HT1080 (cell line): ENCODE data around the gene FHDC1. TPM values are rescaled to one million over a fixed set of nuclear protein-coding genes. Genes with fewer than 3 reads are reported as not detected.

Experiments
- DNase-seq: peaks from one replicate; pipeline ENCODE4 v3.0.0-alpha.2; 2015; ENCODE audit warnings: low read depth
- total RNA-seq: library from RNA; depleted of rRNA; stranded (reverse); fragments of >200 nt; shearing (Covaris generic); gene quantifications from 2 replicates; pipeline ENCODE4 v1.2.3, GENCODE V29; 2014

The FHDC1 gene
- total RNA-seq, 1 experiment from 2014 or later, result 0.23 TPM

GRCh38 chr4:153004081-153004850 is 68.1 kb downstream of the FHDC1 start:
- no peak for DNase-seq

- DNase-seq, result no peak
Measured at GRCh38 chr4:153005899-153006381, 69.8 kb downstream of the FHDC1 start.

DNA sequence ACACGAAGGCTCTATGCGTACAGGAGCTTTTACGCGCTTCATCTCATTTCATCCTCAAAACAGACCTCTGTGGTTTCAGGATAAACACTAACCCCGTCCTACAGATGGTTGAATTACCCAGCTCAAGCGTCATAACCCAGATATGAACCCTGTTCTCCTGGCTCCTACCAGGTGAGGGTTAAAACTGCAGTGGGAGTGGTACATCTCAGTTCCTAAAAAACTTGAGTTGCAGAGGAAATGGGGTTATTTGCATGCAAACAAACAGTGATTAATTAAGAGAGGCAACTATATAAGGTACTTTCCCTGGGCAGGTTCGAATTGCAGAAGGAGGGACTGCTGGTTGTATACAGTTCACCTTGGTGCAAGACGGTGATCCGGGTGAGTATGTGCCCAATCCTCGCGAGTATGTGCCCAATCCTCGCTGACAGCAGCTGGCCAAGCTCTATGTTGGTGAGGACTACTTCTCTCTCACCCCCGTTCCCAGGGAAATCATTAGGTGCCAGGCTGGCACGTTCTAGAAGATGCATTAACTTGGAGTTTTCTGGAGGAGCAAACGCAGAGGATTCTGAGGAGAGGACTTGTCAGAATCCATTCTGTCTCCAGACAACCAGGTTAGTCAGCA is 72.6 kb downstream of the FHDC1 start:
- no peak for DNase-seq

DNA sequence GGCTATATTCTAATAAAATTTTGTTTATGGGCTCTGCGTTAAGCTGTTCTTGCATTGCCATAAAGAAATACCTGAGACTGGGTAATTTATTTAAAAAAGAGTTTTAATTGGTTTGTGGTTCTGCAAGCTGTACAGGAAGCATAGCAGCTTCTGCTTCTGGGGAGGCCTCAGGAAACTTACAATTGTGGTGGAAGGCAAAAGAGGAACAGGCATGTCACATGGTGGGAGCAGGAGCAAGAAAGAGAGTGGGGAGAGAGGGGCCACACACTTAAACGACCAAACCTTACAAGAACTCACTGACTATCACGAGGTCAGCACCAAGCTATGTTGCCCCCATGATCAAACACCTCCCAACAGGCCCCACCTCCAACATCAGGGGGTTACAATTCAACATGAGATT is 74.0 kb downstream of the FHDC1 start:
- DNase-seq, result no peak

- DNase-seq, result peak; percentile 8
Measured at GRCh38 chr4:153013202-153013977, 77.3 kb downstream of the FHDC1 start.

DNA sequence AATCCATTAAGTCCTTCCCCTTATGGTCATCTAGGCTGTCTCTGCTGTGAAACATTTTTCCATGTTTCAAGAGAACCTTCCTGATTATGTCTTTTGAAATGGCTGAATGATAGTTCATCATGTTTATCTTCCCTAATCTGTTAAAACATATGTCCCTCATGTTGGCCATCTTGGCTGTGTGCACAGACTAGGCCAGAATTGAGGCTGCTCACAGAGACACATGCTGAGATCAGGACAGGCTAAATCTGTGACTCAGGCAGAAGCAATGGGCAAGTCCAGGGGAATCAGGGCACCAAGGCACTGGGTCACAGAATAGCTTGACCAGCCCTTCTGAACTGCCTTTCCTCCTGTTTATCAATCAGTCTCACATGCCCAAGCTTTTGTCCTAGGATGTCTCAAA is 78.3 kb downstream of the FHDC1 start:
- no peak for DNase-seq

DNA sequence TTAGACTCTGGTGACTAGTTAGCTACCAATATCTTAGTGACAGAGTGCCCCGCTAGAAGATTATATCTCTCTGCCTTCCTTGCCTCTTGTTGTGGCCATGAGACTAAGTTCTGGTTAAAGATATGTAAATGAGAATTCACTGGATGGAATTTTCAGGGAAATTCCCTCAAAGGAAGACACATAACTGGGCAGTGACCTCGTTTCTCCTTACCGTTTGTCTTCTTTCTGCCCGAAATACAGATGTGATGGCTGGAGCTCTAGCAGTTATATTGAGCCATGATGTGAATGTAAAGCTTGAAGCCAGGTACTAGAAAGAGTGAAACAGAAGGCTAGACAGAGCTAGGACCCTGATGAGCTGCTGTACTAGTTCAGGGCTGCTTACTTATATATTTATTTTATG is 80.5 kb downstream of the FHDC1 start:
- no peak for DNase-seq

GRCh38 chr4:153018031-153018430 is 81.9 kb downstream of the FHDC1 start:
- no peak for DNase-seq

DNA sequence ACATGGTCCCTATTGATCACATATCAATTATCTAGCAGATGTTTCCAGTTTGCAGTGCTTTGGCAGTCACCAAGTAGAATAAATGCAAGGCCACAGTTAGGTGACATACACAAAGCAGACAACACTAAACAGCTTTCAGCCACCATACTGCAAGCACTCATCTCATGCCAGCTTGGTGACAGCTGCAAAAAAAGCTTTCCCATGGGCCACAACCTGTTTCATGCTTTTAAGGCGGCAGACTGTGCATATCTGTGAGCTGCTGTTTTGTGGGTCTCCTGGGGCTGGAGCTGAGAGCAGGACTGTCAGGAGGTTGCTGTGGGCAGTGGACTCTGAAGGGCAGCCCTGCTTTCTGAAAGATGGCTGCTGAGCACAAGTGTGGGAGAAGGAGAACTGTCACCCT is 82.6 kb downstream of the FHDC1 start:
- no peak for DNase-seq

DNA sequence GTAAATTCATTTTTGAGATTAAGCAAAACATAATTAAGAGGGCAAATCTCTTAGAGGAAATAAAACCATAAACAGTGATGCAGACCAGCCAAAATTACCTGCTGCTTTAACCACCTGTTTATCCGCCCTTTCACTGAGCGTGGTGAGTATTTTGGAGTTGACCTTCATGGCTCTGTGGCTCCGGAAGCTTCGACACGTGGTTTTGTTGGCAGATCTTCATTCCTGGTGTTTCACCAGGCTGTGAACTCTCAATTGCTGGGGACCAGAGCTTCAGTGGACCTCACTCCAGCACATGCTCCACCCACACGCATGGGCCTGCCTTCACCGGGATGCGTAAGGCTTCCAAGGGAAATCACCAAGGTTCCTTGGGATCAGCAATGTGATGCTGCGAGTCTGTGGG is 83.8 kb downstream of the FHDC1 start:
- no peak for DNase-seq

DNA sequence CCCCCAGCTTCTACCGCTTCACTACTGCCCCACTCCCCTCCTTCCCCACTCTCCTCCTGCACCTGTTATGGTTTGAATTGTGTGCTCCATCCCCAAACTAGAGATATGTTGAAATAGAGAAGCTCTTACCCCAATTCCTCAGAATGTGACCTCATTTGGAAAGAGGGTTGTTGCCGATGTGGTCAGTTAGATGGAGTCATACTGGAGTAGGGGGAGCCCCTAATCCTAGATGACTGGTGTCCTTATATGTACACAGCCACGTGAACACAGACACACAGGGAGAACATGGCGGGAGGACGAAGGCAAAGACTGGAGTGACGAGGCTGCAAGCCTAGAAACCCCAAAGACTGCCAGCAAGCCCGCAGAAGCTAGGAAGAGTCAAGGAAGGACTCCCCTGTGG is 84.3 kb downstream of the FHDC1 start:
- DNase-seq, result no peak

DNA sequence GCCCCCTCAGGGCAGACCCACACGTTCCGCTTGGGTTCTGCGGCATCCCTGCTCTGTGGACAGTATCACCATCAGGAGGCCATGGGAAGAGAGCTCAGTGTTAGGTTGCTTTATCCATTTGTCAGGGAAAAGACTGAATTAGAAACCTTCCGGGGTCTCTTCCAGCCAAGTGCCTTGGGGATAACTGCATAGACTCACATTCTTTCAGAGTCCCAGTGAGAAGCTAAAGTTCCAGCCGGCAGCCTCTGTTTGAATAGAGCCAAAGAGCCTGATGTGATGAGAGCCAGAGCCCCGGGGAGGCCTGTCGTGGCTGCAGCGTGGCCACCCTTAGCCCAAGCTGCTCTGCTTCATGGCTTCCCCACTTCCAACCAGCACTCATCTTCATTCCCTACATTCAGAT is 85.2 kb downstream of the FHDC1 start:
- DNase-seq, result no peak

- no peak for DNase-seq
Measured at GRCh38 chr4:153022241-153022715, 86.2 kb downstream of the FHDC1 start.

GRCh38 chr4:153023139-153023538 is 87.0 kb downstream of the FHDC1 start:
- DNase-seq, result no peak

DNA sequence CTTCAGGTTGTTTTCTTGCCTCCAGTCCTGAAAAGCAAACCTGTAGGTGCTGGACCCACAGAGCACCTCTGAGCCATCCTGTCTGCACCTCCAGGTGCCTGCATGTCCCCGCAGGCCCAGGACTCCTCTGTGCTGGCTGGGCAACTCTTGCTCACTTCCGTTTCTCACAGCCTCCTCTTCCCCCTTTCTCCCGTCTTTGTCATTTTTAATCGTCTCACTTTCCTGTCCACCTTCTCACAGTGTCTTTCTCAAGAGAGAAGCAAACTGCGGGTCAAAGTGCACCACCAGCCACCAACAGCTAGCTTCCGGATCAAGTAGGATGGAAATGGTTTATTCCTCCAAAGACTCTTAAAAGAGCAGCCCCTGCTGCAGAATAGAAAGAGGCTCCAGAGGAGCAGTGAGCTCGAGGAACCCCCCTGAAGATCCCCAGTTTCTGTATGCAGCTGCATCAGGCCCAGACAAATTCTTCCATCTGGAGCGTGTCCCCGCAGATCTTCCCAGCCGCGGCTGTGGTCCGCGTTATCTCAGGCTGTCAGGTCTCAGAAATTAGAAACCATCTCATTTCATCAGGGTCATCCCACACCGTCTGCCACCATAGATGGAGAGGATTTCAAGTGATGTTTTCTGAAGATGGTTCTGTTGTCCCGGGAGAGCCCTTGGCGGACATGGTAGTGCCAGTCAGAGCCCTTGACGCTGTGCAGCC is 87.7 kb downstream of the FHDC1 start:
- DNase-seq, result peak; percentile 17

DNA sequence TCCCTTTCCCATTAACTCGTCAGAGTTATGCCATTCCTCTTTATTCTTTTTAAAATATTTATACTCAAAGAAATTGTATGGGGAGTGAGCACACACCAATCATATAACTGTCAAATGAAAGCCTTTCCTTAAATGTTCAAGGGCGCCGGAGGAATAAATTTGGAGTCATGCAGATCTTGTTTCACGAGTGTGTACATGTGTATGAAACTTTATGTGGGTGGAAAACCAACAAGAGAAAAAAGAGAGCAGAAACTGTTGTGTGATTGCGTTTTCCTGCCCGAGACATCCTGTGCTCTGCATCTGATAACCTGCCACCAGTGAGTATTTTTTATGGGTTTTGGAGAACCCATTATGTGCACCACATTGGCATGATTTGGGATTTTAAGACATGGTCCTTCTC is 88.3 kb downstream of the FHDC1 start:
- DNase-seq, result no peak

- DNase-seq, result no peak
Measured at GRCh38 chr4:153025406-153025805, 89.3 kb downstream of the FHDC1 start.

- no peak for DNase-seq
Measured at GRCh38 chr4:153026591-153027346, 90.6 kb downstream of the FHDC1 start.

DNA sequence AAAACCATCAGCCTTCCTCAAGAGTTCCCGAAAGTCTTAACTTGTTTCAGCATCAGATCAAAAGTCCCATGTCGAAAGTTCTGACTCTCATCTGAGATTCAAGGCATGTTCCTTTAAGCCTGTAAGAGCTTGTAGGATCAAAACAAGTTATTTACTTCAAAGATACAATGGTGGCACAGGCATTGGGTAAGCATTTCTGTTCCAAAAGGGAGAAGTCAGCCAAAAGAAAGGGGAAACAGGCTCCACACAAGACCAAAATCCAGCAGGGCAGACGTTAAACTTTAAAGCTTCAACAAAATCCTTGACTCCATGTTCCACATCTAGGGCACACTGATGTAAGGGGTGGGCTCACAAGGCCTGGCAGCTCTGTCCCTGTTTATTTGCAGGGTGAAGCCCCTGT is 91.7 kb downstream of the FHDC1 start:
- DNase-seq, result no peak

DNA sequence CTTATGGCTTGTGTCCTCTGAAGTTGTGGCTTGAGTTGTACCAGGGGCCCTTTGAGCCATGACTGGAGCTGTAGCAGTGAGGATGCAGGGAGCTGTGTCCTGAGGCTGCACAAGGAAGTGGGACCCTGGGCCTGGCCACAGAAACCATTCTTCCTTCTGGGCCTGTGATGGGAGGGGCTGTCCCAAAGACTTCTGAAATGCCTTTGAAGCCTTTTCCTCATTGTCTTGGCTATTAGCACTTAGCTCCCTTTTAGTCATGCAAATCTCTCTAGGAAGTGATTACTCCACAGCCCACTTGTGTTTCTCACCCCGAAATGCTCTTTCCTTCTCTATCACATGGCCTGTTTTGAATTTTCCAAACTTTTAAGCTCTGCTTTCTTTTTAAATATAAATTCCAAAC is 92.4 kb downstream of the FHDC1 start:
- DNase-seq, result no peak
